HUDEP-2 (cell line): ENCODE data around the gene TAS1R3.

Experiments
- DNase-seq, 76 experiments: peaks; one replicate each; lab custom pipeline; 2025; ENCODE audit not compliant: unreplicated experiment in 76 of 76; lab: John Stamatoyannopoulos, UW

The TAS1R3 gene

GRCh38 chr1:1331068-1331965, at the start of gene TAS1R3:
TAS1R3 (plus strand) TSS chr1:1331280; CDS start chr1:1331346, 66 bp downstream.
- peak in 14 of 76 experiments; percentile 4 to 75 (median 54) for DNase-seq

- DNase-seq = peak in 45 of 76 experiments; percentile 8 to 62 (median 35)
These were observed 49.4 kb upstream of the TAS1R3 start for GRCh38 chr1:1281533-1282321.

GRCh38 chr1:1282998-1283397, 48.1 kb upstream of the TAS1R3 start:
- no peak for DNase-seq

DNA sequence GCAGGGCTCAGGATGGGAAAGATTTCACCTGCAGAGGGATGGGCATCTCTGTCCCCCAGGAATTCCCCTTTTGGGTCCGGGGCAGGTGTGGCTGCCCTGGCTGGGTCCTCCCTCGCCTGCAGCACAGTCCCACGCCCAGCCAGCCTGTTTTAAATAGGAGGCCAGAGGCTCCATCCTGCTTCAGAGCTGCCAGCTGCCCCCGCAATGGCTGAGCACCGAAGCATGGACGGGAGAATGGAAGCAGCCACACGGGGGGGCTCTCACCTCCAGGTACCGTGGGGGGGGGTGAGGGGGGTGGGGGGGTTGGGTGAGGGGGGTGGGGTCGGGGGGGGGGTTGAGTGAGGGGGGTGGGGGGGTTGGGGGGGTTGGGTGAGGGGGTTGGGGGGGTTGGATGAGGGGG, 47.3 kb upstream of the TAS1R3 start:
- peak in 2 of 76 experiments; percentile 17 to 18 for DNase-seq

GRCh38 chr1:1284221-1285101, 46.6 kb upstream of the TAS1R3 start:
- no peak for DNase-seq

- DNase-seq = no peak
These were observed 45.9 kb upstream of the TAS1R3 start for GRCh38 chr1:1285102-1285571.

DNA sequence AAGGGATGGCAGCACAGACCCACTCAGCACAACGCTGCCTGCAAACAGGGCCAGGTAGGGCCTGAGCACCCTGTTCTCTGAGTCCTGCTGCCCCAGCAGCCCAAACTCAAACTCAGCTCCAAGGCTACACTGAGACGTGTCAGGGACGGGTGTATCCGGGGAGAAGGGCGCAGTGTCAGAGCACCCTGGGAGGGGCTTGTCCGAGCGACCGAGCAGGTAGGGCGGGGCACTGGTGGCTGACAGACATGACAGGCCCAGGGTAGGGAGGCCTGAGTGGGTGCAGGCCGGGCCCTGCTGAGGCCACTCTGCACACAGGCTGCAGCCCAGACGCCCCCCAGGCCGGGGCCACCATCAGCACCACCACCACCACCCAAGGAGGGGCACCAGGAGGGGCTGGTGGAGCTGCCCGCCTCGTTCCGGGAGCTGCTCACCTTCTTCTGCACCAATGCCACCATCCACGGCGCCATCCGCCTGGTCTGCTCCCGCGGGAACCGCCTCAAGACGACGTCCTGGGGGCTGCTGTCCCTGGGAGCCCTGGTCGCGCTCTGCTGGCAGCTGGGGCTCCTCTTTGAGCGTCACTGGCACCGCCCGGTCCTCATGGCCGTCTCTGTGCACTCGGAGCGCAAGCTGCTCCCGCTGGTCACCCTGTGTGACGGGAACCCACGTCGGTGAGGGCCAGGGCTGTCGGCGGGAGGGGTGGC, 45.3 kb upstream of the TAS1R3 start:
- DNase-seq = no peak

DNA sequence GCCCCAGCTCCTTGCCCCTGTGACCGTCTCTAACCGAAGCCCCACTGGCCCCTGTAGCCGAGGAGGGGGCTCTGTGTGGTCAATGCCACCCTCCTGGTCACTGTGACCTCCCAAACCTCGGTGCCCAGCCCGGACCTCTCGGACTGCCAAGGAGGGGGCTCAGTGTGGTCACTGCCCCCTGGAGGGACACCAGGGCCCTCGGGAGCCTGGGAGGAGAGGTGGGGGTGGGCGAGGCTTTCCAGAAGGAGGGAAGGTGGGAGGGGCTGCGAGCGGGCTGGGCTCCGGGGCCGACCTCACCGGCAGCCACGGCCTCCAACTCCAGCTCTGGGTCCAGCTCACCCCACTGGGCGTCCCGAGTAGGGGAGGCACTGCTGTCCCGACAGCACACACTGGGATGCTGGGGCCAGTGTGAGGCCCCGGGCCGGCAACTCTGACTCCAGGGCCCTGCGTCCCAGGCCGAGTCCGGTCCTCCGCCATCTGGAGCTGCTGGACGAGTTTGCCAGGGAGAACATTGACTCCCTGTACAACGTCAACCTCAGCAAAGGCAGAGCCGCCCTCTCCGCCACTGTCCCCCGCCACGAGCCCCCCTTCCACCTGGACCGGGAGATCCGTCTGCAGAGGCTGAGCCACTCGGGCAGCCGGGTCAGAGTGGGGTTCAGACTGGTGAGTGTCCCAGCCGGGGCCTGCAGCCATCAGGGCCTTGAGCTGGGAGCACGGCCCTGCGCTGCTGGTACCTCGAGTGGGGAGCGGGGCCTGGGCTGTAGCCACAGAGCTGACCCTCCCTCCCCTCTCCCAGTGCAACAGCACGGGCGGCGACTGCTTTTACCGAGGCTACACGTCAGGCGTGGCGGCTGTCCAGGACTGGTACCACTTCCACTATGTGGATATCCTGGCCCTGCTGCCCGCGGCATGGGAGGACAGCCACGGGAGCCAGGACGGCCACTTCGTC, 44.5 kb upstream of the TAS1R3 start:
- no peak for DNase-seq

GRCh38 chr1:1287288-1288110, 43.6 kb upstream of the TAS1R3 start:
- DNase-seq = no peak

DNA sequence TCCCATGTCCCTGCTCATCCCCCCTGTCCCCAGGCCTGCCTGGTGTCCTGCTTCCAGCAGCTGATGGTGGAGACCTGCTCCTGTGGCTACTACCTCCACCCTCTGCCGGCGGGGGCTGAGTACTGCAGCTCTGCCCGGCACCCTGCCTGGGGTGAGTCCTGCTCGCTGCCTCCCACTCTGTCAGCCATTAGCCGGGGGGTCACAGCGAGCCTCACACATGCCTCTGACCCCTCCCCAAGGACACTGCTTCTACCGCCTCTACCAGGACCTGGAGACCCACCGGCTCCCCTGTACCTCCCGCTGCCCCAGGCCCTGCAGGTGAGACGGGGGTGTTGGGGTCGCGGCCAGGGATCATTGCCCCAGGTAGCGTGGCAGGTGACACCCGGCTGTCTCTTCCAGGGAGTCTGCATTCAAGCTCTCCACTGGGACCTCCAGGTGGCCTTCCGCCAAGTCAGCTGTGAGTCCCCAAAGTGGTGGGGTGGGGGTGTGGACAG, 40.8 kb upstream of the TAS1R3 start:
- DNase-seq = peak in 60 of 76 experiments; percentile 11 to 84 (median 54)

- peak in 34 of 76 experiments; percentile 7 to 78 (median 30) for DNase-seq
These were observed 40.0 kb upstream of the TAS1R3 start for GRCh38 chr1:1291023-1291528.

DNA sequence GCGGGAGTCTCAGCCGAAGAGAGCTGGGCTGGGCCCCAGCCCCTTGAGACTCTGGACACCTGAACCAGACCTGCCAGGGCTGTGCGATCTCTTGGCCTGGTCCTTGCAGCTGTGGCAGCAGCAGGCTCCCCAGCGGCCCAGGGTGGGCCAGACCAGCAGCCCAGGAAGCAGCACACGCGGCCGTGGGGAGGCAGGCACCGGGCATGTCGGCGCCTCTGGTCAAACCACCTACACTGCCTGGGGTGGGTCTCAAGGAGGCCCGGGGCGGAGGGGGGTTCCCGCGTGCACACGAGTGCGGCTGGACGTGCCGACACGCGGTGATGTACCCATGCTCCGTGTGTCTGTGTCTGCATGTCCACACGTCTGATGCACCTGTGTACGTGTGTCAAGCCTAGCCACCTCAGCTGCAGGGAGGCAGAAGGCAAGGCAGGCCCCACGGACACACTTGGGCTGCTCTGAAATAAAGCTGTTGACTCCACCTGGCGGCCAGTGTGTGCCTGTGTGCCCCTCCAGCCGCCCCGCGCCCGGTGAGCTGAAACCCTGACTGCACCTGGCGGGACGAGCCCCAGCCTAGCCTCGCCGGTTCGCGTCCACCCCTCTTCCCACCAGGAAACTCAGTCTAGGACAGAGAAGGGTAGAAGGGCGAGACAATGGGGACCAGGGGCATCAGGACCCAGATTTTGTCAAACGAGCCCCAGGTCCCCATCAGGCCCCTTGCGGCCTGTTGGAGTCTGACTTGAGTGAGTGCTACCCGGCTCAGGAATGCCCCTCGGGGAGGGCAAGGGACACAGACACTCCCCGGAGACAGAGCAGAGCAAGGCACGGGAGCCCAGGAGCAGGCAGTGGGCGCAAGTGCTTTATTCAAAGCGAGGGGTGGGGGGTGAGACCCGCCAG, 39.3 kb upstream of the TAS1R3 start:
- DNase-seq = peak in 65 of 76 experiments; percentile 13 to 76 (median 44)

- DNase-seq = no peak
These were observed 38.7 kb upstream of the TAS1R3 start for GRCh38 chr1:1292442-1292779.

GRCh38 chr1:1292851-1293250, 38.2 kb upstream of the TAS1R3 start:
- DNase-seq = no peak

GRCh38 chr1:1293263-1294249, 37.5 kb upstream of the TAS1R3 start:
- DNase-seq = peak in 15 of 76 experiments; percentile 15 to 43 (median 23)
